OCI-LY3 (cell line): ENCODE measurements around the gene CFAP157.

Experiments used
- H2AFZ ChIP-seq: fragments of 200-600, 300-600 bp; shearing (Covaris generic); 2 replicates; pipeline ENCODE4 v1.6.0; 2014; ENCODE audit warnings: antibody characterized with exemption, low read depth, low read length
- H3K27ac ChIP-seq: fragments of 200-600, 300-600 bp; sonication (generic); 2 replicates; pipeline ENCODE4 v1.5.1; 2014; ENCODE audit warnings: mild to moderate bottlenecking, low read length, moderate library complexity, mixed read lengths
- H3K27me3 ChIP-seq: fragments of 200-600, 300-600 bp; sonication (generic); 2 replicates; pipeline ENCODE4 v1.6.1; 2014; ENCODE audit warnings: low read depth, low read length, mixed read lengths
- H3K36me3 ChIP-seq: fragments of 200-600, 300-600 bp; sonication (generic); replicated peaks from 2 replicates; pipeline ENCODE3; 2014; ENCODE audit warnings: low read depth, low read length, mixed read lengths
- H3K4me1 ChIP-seq: fragments of 300-600, 200-600 bp; sonication (generic); 2 replicates; pipeline ENCODE4 v1.6.1; 2014; ENCODE audit warnings: low read length, mixed read lengths
- H3K4me2 ChIP-seq: fragments of 200-600, 300-600 bp; sonication (generic); 2 replicates; pipeline ENCODE4 v1.6.1; 2014; ENCODE audit warnings: low read length, mixed read lengths
- H3K4me3 ChIP-seq: fragments of 300-600, 200-600 bp; sonication (generic); 2 replicates; pipeline ENCODE4 v1.5.1; 2014; ENCODE audit warnings: antibody characterized with exemption, mild to moderate bottlenecking, low read length, moderate library complexity
- H3K79me2 ChIP-seq: fragments of 300-600, 200-600 bp; shearing (Covaris generic); 2 replicates; pipeline ENCODE4 v1.6.1; 2014; ENCODE audit warnings: mild to moderate bottlenecking, low read length, mixed read lengths
- H3K9ac ChIP-seq: fragments of 300-600, 200-600 bp; shearing (Covaris generic); 2 replicates; pipeline ENCODE4 v1.6.0; 2014; ENCODE audit warnings: mild to moderate bottlenecking, low read length, moderate library complexity
- H3K9me3 ChIP-seq: fragments of 200-600, 300-600 bp; shearing (Covaris generic); 2 replicates; pipeline ENCODE4 v1.6.1; 2014; ENCODE audit warnings: low read length, mixed read lengths; ENCODE audit not compliant: insufficient read depth
- H4K20me1 ChIP-seq: fragments of 200-600, 300-600 bp; sonication (generic); 2 replicates; pipeline ENCODE4 v1.6.1; 2016; ENCODE audit warnings: low read length, mixed read lengths; ENCODE audit not compliant: insufficient read depth
- EZH2phosphoT487 ChIP-seq: fragments of 200-600 bp; shearing (Covaris generic); IDR thresholded peaks from 2 replicates; pipeline ENCODE4 v1.6.1; 2018; ENCODE audit warnings: antibody characterized with exemption, mixed run types, low read depth
- TF ChIP-seq, protein P1 (sequence below): fragments of 200-600, 300-600 bp; sonication (generic); IDR thresholded peaks from 2 replicates; pipeline ENCODE4 v1.5.1; 2014; ENCODE audit warnings: antibody characterized with exemption, low read length, low read depth

Gene CFAP157

DNA sequence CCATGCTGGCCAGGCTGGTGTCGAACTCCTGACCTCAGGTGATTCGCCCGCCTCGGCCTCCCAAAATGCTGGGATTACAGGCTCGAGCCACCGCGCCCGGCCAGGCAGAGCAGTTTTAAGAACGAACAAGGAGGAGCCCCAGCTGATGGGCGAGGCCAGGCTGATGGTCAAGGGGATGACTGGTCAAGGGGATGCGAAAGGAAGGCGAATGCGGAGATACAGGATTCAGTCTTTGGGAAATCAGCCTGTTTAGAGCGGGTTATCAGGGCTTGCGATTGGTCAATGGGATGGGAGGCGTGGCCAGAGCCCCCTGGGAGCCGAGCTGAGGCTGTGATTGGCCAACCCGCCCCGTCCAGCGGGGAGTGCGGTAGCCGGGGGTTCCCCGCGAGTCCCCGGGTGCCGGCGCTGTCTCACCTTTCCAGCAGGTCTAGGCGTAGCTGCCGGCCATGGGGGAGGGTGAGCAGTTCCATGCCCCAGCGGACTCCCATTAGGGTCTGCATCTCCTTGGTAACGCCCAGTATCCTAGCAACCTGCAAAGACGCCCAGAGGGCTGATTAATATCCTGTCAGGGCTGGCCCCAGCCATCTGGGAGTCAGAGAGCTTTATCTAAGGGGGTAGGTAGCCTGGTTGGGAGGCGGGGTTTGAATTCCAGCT is 35.8 kb downstream of the CFAP157 start:
- no peak overlapping the region for H3K9ac ChIP-seq
- no peak overlapping the region for H3K27ac ChIP-seq
- H3K9me3 ChIP-seq: no peaks in the 10 kb centered on the region
- H2AFZ ChIP-seq: no peak overlapping the region
- no peaks in the 10 kb centered on the region for H3K27me3 ChIP-seq
- no peaks in the 10 kb centered on the region for H3K79me2 ChIP-seq
- H3K4me3 ChIP-seq: no peak overlapping the region
- no peaks in the 10 kb centered on the region for H3K4me1 ChIP-seq
- H4K20me1 ChIP-seq: no peaks in the 10 kb centered on the region
- H3K4me2 ChIP-seq: no peak overlapping the region
- H3K36me3 ChIP-seq: peaks cover 45% of the 10 kb centered on the region
- no peak for TF ChIP-seq EZH2phosphoT487
- TF ChIP-seq, protein P1, sequence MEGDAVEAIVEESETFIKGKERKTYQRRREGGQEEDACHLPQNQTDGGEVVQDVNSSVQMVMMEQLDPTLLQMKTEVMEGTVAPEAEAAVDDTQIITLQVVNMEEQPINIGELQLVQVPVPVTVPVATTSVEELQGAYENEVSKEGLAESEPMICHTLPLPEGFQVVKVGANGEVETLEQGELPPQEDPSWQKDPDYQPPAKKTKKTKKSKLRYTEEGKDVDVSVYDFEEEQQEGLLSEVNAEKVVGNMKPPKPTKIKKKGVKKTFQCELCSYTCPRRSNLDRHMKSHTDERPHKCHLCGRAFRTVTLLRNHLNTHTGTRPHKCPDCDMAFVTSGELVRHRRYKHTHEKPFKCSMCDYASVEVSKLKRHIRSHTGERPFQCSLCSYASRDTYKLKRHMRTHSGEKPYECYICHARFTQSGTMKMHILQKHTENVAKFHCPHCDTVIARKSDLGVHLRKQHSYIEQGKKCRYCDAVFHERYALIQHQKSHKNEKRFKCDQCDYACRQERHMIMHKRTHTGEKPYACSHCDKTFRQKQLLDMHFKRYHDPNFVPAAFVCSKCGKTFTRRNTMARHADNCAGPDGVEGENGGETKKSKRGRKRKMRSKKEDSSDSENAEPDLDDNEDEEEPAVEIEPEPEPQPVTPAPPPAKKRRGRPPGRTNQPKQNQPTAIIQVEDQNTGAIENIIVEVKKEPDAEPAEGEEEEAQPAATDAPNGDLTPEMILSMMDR: no peak

DNA sequence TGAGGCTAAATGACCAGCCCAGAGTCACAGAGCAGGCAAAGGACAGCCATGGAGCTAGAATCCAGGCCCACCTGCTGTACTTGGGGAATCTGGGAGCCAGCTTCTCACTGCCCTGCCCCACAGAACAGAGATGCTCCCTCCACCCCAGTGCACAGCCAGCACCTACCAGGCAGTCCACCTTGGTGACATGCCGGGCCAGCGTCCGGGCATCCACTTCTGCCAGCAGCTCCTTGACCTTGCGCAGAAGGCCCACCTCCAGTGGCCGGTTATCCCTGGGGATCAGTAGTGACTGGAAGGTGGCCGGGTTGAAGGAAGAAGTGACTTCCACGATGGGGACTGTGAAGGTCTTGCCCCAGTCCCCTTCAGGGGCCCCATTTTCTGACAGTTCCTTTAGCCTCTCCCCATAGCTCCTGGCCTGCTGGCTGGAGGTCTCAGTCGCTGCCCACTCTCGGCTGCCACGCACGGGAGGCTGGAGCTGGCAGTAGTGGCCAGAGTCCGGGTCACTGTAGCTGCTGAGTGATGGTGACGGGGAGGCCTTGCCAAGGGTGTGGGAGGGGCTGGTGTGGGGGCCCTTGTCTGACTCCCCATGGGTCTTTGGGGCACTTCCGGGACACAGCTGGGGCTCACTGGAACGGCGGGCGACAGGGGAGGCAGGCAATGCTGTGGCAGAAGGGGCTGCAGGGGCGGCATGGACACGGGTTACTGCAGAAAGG is 37.8 kb downstream of the CFAP157 start:
- H3K4me3 ChIP-seq: no peak overlapping the region
- H4K20me1 ChIP-seq: peaks cover 4% of the 10 kb centered on the region; the same call in 1 of the 2 replicates
- no peak overlapping the region for H2AFZ ChIP-seq
- no peaks in the 10 kb centered on the region for H3K4me1 ChIP-seq
- H3K79me2 ChIP-seq: no peaks in the 10 kb centered on the region
- H3K27ac ChIP-seq: no peak overlapping the region
- no peak overlapping the region for H3K9ac ChIP-seq
- no peaks in the 10 kb centered on the region for H3K27me3 ChIP-seq
- H3K36me3 ChIP-seq: peaks cover 49% of the 10 kb centered on the region
- H3K9me3 ChIP-seq: no peaks in the 10 kb centered on the region
- TF ChIP-seq, protein P1: no peak
- TF ChIP-seq EZH2phosphoT487: no peak
- H3K4me2 ChIP-seq: no peak overlapping the region

DNA sequence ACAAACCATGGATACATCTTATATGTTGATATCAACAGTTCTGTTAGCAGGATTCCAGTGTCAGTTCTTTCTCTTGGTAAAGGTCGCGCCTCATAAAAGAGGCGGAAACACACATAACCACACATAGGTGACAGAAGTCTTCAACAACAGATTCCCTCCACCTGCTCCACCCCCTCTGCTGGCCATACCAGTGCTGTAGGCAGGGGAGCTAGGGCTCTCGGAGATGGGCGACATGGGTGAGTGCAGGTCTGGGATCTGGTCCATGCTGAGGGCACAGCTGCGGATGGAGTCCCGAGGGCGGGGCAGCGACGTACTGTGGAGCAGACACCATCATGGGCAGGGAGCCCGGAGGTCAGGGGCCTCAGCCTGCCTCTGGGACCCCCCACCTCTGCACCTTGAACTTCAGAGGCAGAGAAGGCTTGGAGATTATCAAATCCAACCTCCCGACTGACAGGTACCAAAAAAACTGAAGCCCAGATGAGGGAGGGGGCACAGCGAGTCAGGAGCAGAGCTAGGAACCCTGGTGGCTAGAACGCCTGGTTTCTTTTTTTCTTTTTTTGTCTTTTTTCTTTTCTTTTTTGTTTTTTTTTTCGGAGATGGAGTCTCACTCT is 40.3 kb downstream of the CFAP157 start:
- TF ChIP-seq, protein P1: no peak
- TF ChIP-seq EZH2phosphoT487: no peak
- Histone ChIP-seq H3K27ac (no peak overlapping the region), H3K4me3 (no peak overlapping the region), H3K79me2 (no peaks in the 10 kb centered on the region), H3K4me2 (no peak overlapping the region), H4K20me1 (peaks cover 24% of the 10 kb centered on the region), H3K4me1 (no peaks in the 10 kb centered on the region), H3K9me3 (no peaks in the 10 kb centered on the region), H2AFZ (no peak overlapping the region), H3K36me3 (peaks cover 52% of the 10 kb centered on the region), H3K9ac (no peak overlapping the region), H3K27me3 (no peaks in the 10 kb centered on the region)

DNA sequence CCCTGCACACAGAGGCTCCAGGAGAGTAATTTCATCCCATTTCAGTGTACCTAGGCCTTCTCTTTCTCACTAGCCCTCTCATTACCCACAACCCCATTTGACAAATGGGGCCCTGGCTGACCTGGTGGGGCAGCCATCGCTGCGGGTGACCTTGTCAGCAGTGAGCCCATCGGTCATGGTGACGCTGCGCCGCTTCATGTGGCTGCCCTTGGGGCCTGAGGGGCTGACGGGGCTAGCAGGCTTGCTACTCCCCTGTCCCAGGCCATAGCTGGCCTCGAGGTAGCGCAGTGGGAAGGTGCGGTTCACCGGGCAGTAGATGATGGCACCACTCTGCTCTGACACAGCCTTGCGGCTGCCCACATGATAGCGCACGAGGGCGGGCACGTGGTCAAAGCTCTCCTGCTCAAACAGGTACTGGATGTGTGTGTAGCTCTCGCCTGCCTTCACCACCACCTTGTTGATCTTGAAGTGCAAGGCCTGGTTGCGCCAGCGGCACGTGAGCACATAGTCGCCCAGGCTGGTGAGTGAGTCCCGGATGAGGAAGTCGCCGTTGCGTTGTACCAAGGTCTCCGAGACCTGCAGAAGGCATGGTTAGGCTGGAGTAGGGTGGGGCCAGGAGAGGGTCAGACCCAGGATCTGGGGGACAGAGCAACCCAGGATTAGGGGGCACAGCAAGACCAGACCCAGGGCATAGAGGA is 42.5 kb downstream of the CFAP157 start:
- TF ChIP-seq EZH2phosphoT487: no peak
- TF ChIP-seq, protein P1: no peak
- H3K4me1 ChIP-seq: no peaks in the 10 kb centered on the region
- H3K27ac ChIP-seq: no peak overlapping the region
- no peak overlapping the region for H2AFZ ChIP-seq
- H3K4me3 ChIP-seq: no peak overlapping the region
- H4K20me1 ChIP-seq: peaks cover 41% of the 10 kb centered on the region
- no peak overlapping the region for H3K4me2 ChIP-seq
- no peaks in the 10 kb centered on the region for H3K27me3 ChIP-seq
- H3K9me3 ChIP-seq: no peaks in the 10 kb centered on the region
- no peak overlapping the region for H3K9ac ChIP-seq
- no peaks in the 10 kb centered on the region for H3K79me2 ChIP-seq
- peaks cover 41% of the 10 kb centered on the region for H3K36me3 ChIP-seq
